ENCODE data around the gene COL21A1.

The COL21A1 gene

GRCh38 chr6:56148488-56149186 is 98.7 kb downstream of the COL21A1 start:
- Histone ChIP-seq H2BK120ac (ENCODE audit: low read depth, low read length) (no peak overlapping the region), H3K4me3 (ENCODE audit: low read length in 2 of 2) (no peak overlapping the region), H3K27ac (replicated peaks; ENCODE audit: low read length) (no peak overlapping the region), H2BK15ac (ENCODE audit: low read length) (no peak overlapping the region), H3K14ac (ENCODE audit: low read length) (no peak overlapping the region), H3K4me2 (ENCODE audit: insufficient read depth, low read length, poor library complexity, severe bottlenecking) (no peak overlapping the region), H3K79me1 (ENCODE audit: low read depth, low read length) (no peaks in the 10 kb centered on the region), H3K9ac (ENCODE audit: low read depth, low read length, poor library complexity) (no peak overlapping the region), H2BK12ac (ENCODE audit: low read length) (no peak overlapping the region), H3K4me1 (ENCODE audit: control insufficient read depth in 2 of 2, insufficient read depth in 1 of 2, low read depth in 1 of 2, low read length in 2 of 2) (no peaks in the 10 kb centered on the region), H3K9me3 (replicated peaks in 1 of 2; ENCODE audit: control insufficient read depth in 2 of 2, insufficient read depth in 1 of 2, low read depth in 1 of 2, low read length in 2 of 2) (no peaks in the 10 kb centered on the region), H4K91ac (ENCODE audit: low read depth, low read length, poor library complexity) (no peak overlapping the region), H2AFZ (ENCODE audit: low read length) (no peak overlapping the region), H3K4ac (ENCODE audit: low read length) (no peak overlapping the region), H2BK5ac (ENCODE audit: low read length) (no peak overlapping the region), H4K8ac (ENCODE audit: low read depth, low read length) (no peak overlapping the region), H3K36me3 (replicated peaks in 1 of 2; ENCODE audit: control insufficient read depth in 2 of 2, insufficient read depth in 2 of 2, low read length in 2 of 2) (no peaks in the 10 kb centered on the region), H2AK5ac (ENCODE audit: low read depth, low read length) (no peak overlapping the region), H3K23ac (ENCODE audit: low read depth, low read length, poor library complexity) (no peak overlapping the region), H3K18ac (ENCODE audit: low read length) (no peak overlapping the region), H3K27me3 (ENCODE audit: control insufficient read depth in 3 of 3, insufficient read depth in 3 of 3, low read depth in 1 of 3, low read length in 3 of 3) (no peaks in the 10 kb centered on the region)
- WGBS, 2 donors (ENCODE audit: extremely low coverage in 2 of 2, insufficient read length in 2 of 2, insufficient replicate concordance in 1 of 2): no CpG with 5 or more reads among the region's 2 CpGs
- DNase-seq (ENCODE audit: low spot score): no peak

GRCh38 chr6:56147766-56148165 is 99.6 kb downstream of the COL21A1 start:
- Histone ChIP-seq H3K18ac (ENCODE audit: low read length) (no peak overlapping the region), H3K4me2 (ENCODE audit: insufficient read depth, low read length, poor library complexity, severe bottlenecking) (no peak overlapping the region), H3K14ac (ENCODE audit: low read length) (no peak overlapping the region), H2BK15ac (ENCODE audit: low read length) (no peak overlapping the region), H2AK5ac (ENCODE audit: low read depth, low read length) (no peak overlapping the region), H3K4ac (ENCODE audit: low read length) (no peak overlapping the region), H3K36me3 (replicated peaks in 1 of 2; ENCODE audit: control insufficient read depth in 2 of 2, insufficient read depth in 2 of 2, low read length in 2 of 2) (no peaks in the 10 kb centered on the region), H3K9me3 (replicated peaks in 1 of 2; ENCODE audit: control insufficient read depth in 2 of 2, insufficient read depth in 1 of 2, low read depth in 1 of 2, low read length in 2 of 2) (no peaks in the 10 kb centered on the region), H3K4me1 (ENCODE audit: control insufficient read depth in 2 of 2, insufficient read depth in 1 of 2, low read depth in 1 of 2, low read length in 2 of 2) (no peaks in the 10 kb centered on the region), H2AFZ (ENCODE audit: low read length) (no peak overlapping the region), H3K27ac (replicated peaks; ENCODE audit: low read length) (no peak overlapping the region), H3K27me3 (ENCODE audit: control insufficient read depth in 3 of 3, insufficient read depth in 3 of 3, low read depth in 1 of 3, low read length in 3 of 3) (no peaks in the 10 kb centered on the region), H3K9ac (ENCODE audit: low read depth, low read length, poor library complexity) (no peak overlapping the region), H3K4me3 (ENCODE audit: low read length in 2 of 2) (no peak overlapping the region), H2BK120ac (ENCODE audit: low read depth, low read length) (no peak overlapping the region), H2BK5ac (ENCODE audit: low read length) (no peak overlapping the region), H4K91ac (ENCODE audit: low read depth, low read length, poor library complexity) (no peak overlapping the region), H3K23ac (ENCODE audit: low read depth, low read length, poor library complexity) (no peak overlapping the region), H3K79me1 (ENCODE audit: low read depth, low read length) (no peaks in the 10 kb centered on the region), H2BK12ac (ENCODE audit: low read length) (no peak overlapping the region), H4K8ac (ENCODE audit: low read depth, low read length) (no peak overlapping the region)
- no peak for DNase-seq (ENCODE audit: low spot score)
- WGBS, 2 donors (ENCODE audit: extremely low coverage in 2 of 2, insufficient read length in 2 of 2, insufficient replicate concordance in 1 of 2): no CpG with 5 or more reads among the region's 2 CpGs

DNA sequence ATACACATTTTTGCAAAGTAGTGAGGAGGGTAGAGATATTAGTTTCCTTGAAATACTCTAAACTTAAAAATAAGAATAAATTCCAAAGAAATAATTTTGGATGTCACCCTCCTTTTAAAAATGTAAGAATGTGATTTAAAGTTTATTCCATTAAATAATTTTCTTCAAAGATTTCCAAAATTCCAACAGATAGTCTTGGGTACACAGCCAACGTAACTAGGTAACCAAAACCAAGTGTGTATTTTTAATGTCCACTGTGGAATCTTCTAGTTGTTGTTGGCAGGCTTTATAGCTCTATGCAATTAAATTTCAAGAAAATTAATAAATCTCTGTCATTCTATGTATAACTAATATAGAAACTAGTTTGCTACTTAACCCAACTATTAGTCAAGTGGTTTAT is 101.3 kb downstream of the COL21A1 start:
- DNase-seq (ENCODE audit: low spot score): no peak
- H2BK15ac ChIP-seq (ENCODE audit: low read length): no peak overlapping the region
- H2BK5ac ChIP-seq (ENCODE audit: low read length): no peak overlapping the region
- H3K27ac ChIP-seq (replicated peaks; ENCODE audit: low read length): no peak overlapping the region
- no peak overlapping the region for H2AFZ ChIP-seq (ENCODE audit: low read length)
- no peak overlapping the region for H3K14ac ChIP-seq (ENCODE audit: low read length)
- no peak overlapping the region for H3K23ac ChIP-seq (ENCODE audit: low read depth, low read length, poor library complexity)
- H4K8ac ChIP-seq (ENCODE audit: low read depth, low read length): no peak overlapping the region
- H3K27me3 ChIP-seq (ENCODE audit: control insufficient read depth in 3 of 3, insufficient read depth in 3 of 3, low read depth in 1 of 3, low read length in 3 of 3): no peaks in the 10 kb centered on the region
- no peaks in the 10 kb centered on the region for H3K9me3 ChIP-seq (replicated peaks in 1 of 2; ENCODE audit: control insufficient read depth in 2 of 2, insufficient read depth in 1 of 2, low read depth in 1 of 2, low read length in 2 of 2)
- no CpG with 5 or more reads among the region's 1 CpG for WGBS, 2 donors (ENCODE audit: extremely low coverage in 2 of 2, insufficient read length in 2 of 2, insufficient replicate concordance in 1 of 2)
- no peak overlapping the region for H2BK12ac ChIP-seq (ENCODE audit: low read length)
- H3K36me3 ChIP-seq (replicated peaks in 1 of 2; ENCODE audit: control insufficient read depth in 2 of 2, insufficient read depth in 2 of 2, low read length in 2 of 2): no peaks in the 10 kb centered on the region
- no peak overlapping the region for H4K91ac ChIP-seq (ENCODE audit: low read depth, low read length, poor library complexity)
- no peaks in the 10 kb centered on the region for H3K4me1 ChIP-seq (ENCODE audit: control insufficient read depth in 2 of 2, insufficient read depth in 1 of 2, low read depth in 1 of 2, low read length in 2 of 2)
- H3K79me1 ChIP-seq (ENCODE audit: low read depth, low read length): no peaks in the 10 kb centered on the region
- H3K18ac ChIP-seq (ENCODE audit: low read length): no peak overlapping the region
- H3K4me2 ChIP-seq (ENCODE audit: insufficient read depth, low read length, poor library complexity, severe bottlenecking): no peak overlapping the region
- H2BK120ac ChIP-seq (ENCODE audit: low read depth, low read length): no peak overlapping the region
- H3K4me3 ChIP-seq (ENCODE audit: low read length in 2 of 2): no peak overlapping the region
- H2AK5ac ChIP-seq (ENCODE audit: low read depth, low read length): no peak overlapping the region
- H3K4ac ChIP-seq (ENCODE audit: low read length): no peak overlapping the region
- no peak overlapping the region for H3K9ac ChIP-seq (ENCODE audit: low read depth, low read length, poor library complexity)

- no peak overlapping the region for H2BK5ac ChIP-seq (ENCODE audit: low read length)
- no CpG with 5 or more reads among the region's 1 CpG for WGBS, 2 donors (ENCODE audit: extremely low coverage in 2 of 2, insufficient read length in 2 of 2, insufficient replicate concordance in 1 of 2)
- no peak for DNase-seq (ENCODE audit: low spot score)
- no peak overlapping the region for H3K4me3 ChIP-seq (ENCODE audit: low read length in 2 of 2)
- H2AK5ac ChIP-seq (ENCODE audit: low read depth, low read length): no peak overlapping the region
- H3K36me3 ChIP-seq (replicated peaks in 1 of 2; ENCODE audit: control insufficient read depth in 2 of 2, insufficient read depth in 2 of 2, low read length in 2 of 2): no peaks in the 10 kb centered on the region
- H2AFZ ChIP-seq (ENCODE audit: low read length): no peak overlapping the region
- H4K8ac ChIP-seq (ENCODE audit: low read depth, low read length): no peak overlapping the region
- no peaks in the 10 kb centered on the region for H3K4me1 ChIP-seq (ENCODE audit: control insufficient read depth in 2 of 2, insufficient read depth in 1 of 2, low read depth in 1 of 2, low read length in 2 of 2)
- H3K9ac ChIP-seq (ENCODE audit: low read depth, low read length, poor library complexity): no peak overlapping the region
- no peak overlapping the region for H3K27ac ChIP-seq (replicated peaks; ENCODE audit: low read length)
- H2BK15ac ChIP-seq (ENCODE audit: low read length): no peak overlapping the region
- H4K91ac ChIP-seq (ENCODE audit: low read depth, low read length, poor library complexity): no peak overlapping the region
- H2BK12ac ChIP-seq (ENCODE audit: low read length): no peak overlapping the region
- no peaks in the 10 kb centered on the region for H3K79me1 ChIP-seq (ENCODE audit: low read depth, low read length)
- no peaks in the 10 kb centered on the region for H3K9me3 ChIP-seq (replicated peaks in 1 of 2; ENCODE audit: control insufficient read depth in 2 of 2, insufficient read depth in 1 of 2, low read depth in 1 of 2, low read length in 2 of 2)
- H2BK120ac ChIP-seq (ENCODE audit: low read depth, low read length): no peak overlapping the region
- H3K4me2 ChIP-seq (ENCODE audit: insufficient read depth, low read length, poor library complexity, severe bottlenecking): no peak overlapping the region
- no peaks in the 10 kb centered on the region for H3K27me3 ChIP-seq (ENCODE audit: control insufficient read depth in 3 of 3, insufficient read depth in 3 of 3, low read depth in 1 of 3, low read length in 3 of 3)
- no peak overlapping the region for H3K14ac ChIP-seq (ENCODE audit: low read length)
- no peak overlapping the region for H3K4ac ChIP-seq (ENCODE audit: low read length)
- no peak overlapping the region for H3K18ac ChIP-seq (ENCODE audit: low read length)
- no peak overlapping the region for H3K23ac ChIP-seq (ENCODE audit: low read depth, low read length, poor library complexity)
Measured at GRCh38 chr6:56145616-56146015, 101.8 kb downstream of the COL21A1 start.
